Measurements from ENCODE around the gene XYLT1.

DNA sequence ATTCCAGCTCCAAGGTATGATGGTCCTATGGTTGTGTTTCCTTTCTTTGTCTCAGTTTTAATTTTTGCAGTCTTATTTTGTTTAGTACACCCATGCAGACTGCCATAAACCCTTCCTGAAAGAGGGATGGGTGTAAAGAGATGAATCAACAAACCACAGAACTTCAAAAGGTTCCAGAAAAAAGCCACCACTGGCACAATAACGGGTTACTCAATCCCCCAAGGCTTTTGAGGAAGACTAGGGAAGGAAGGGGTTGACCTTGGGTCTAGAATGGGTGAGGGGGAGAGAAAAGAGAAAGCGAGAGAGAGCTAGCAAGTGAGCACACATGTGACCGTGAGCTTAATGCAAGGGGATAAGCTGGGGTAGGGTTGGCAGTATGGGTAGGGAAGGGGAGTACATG lies 168.1 kb downstream of the XYLT1 start:
- no peak for TF ChIP-seq TAF1 (IDR thresholded peaks at IDR 0.05; ENCODE audit: low read depth, low read length)
- TF ChIP-seq POLR2A (IDR thresholded peaks at IDR 0.05; ENCODE audit: low read depth, low read length): no peak
- TF ChIP-seq POLR2AphosphoS5 (IDR thresholded peaks at IDR 0.05; ENCODE audit: low read depth, low read length): no peak
- no peak for TF ChIP-seq PAX5 (IDR thresholded peaks at IDR 0.05; ENCODE audit: insufficient read depth, low read length, severe bottlenecking)
